Left hindlimb (tissue), 1 donor: ENCODE measurements around the gene RNASE13.
"Not testable (repeated sequence)": the region's sequence is repeated elsewhere in the genome, so short reads cannot be mapped to it uniquely, and the experiment has no call there.

Experiments
- DNase-seq: peaks from one replicate; pipeline ENCODE4 v3.0.0-alpha.2; 2018

RNASE13 gene

GRCh38 chr14:20985650-20986049 is 49.0 kb downstream of the RNASE13 start:
- not testable (repeated sequence) for DNase-seq
